DND-41 (cell line): ENCODE measurements around the gene NUDT4.

Experiments
- ATAC-seq: fragments of 200-7000 bp; cut with Tn5 transposase; 3 replicates; pipeline ENCODE4 v1.9.1; 2021; ENCODE audit warnings: low read depth; ENCODE audit not compliant: insufficient read depth
- DNase-seq: peaks from one replicate; pipeline ENCODE4 v3.0.0-alpha.2; 2020
- H2AFZ ChIP-seq: 2 replicates; pipeline ENCODE4 v1.6.0; 2012; ENCODE audit warnings: low read depth, low read length
- H3K27ac ChIP-seq: 2 replicates; pipeline ENCODE4 v1.5.1; 2012; ENCODE audit warnings: low read length, inconsistent platforms
- H3K27me3 ChIP-seq: fragments of 200-600 bp; sonication (generic); 2 replicates; pipeline ENCODE4 v1.6.0; 2012; ENCODE audit warnings: low read length, mild to moderate bottlenecking, inconsistent platforms; ENCODE audit not compliant: insufficient read depth, poor library complexity
- H3K36me3 ChIP-seq: 2 replicates; pipeline ENCODE4 v1.5.1; 2012; ENCODE audit warnings: low read length, inconsistent platforms; ENCODE audit not compliant: insufficient read depth
- H3K4me1 ChIP-seq: 2 replicates; pipeline ENCODE4 v1.5.1; 2012; ENCODE audit warnings: mild to moderate bottlenecking, low read length; ENCODE audit not compliant: insufficient read depth
- H3K4me2 ChIP-seq: 2 replicates; pipeline ENCODE4 v1.6.0; 2012; ENCODE audit warnings: mild to moderate bottlenecking, moderate library complexity, low read length, inconsistent platforms; ENCODE audit not compliant: insufficient read depth
- H3K4me3 ChIP-seq, 2 experiments: fragments of 200-600 bp in 1 of 2; shearing (Covaris generic) in 1 of 2; 2 replicates each; pipeline ENCODE4 v1.5.1; 2012 to 2016; ENCODE audit warnings: inconsistent platforms in 2 of 2, low read length in 2 of 2, mild to moderate bottlenecking in 2 of 2, low read depth in 1 of 2, moderate library complexity in 1 of 2
- H3K79me2 ChIP-seq: 2 replicates; pipeline ENCODE4 v1.6.0; 2012; ENCODE audit warnings: low read length, inconsistent platforms; ENCODE audit not compliant: insufficient read depth
- H3K9ac ChIP-seq: 2 replicates; pipeline ENCODE4 v1.6.0; 2012; ENCODE audit warnings: low read depth, mild to moderate bottlenecking, inconsistent platforms, low read length, moderate library complexity
- H3K9me3 ChIP-seq: 2 replicates; pipeline ENCODE4 v1.5.1; 2012; ENCODE audit warnings: low read length, moderate library complexity, mild to moderate bottlenecking, inconsistent platforms; ENCODE audit not compliant: insufficient read depth, severe bottlenecking
- H4K20me1 ChIP-seq: 2 replicates; pipeline ENCODE4 v1.6.0; 2012; ENCODE audit warnings: low read length; ENCODE audit not compliant: insufficient read depth
- CTCF ChIP-seq: IDR thresholded peaks from 2 replicates; pipeline ENCODE4 v1.5.1; 2012; ENCODE audit warnings: borderline replicate concordance, low read length, moderate library complexity, mild to moderate bottlenecking; ENCODE audit not compliant: poor library complexity, severe bottlenecking; ENCODE audit errors: extremely low read depth
- EZH2 ChIP-seq: IDR thresholded peaks from 3 replicates; pipeline ENCODE4 v1.6.1; 2012; ENCODE audit warnings: borderline replicate concordance, low read depth, mild to moderate bottlenecking, moderate library complexity, low read length, inconsistent platforms; ENCODE audit not compliant: severe bottlenecking

The NUDT4 gene

DNA sequence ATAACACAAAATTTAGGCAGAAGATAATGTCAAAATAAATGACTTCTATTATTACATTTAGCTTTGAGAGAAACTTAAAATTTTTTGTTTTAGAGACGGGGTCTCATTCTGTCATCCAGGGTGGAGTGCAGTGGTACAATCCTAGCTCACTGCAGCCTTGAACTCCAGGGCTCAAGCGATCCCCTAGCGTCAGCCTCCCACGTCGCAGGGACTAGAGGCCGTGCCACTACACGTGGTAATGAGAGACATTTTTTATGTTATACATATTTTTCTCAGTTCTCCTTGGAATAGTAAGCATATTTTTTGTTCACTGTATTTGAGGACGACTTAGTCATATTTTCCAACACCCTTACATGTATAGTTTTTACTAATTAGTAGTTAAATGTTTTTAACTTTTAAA, 21.5 kb upstream of the NUDT4 start:
- Histone ChIP-seq H3K9ac (no peak overlapping the region), H4K20me1 (no peaks in the 10 kb centered on the region), H3K27ac (no peak overlapping the region), H3K4me3 (no peak overlapping the region), H3K27me3 (no peaks in the 10 kb centered on the region), H3K79me2 (no peaks in the 10 kb centered on the region), H3K36me3 (no peaks in the 10 kb centered on the region), H3K4me2 (no peak overlapping the region), H3K9me3 (no peaks in the 10 kb centered on the region), H3K4me1 (peaks cover 2% of the 10 kb centered on the region), H2AFZ (no peak overlapping the region)
- TF ChIP-seq EZH2 (no peak), CTCF (no peak)
- ATAC-seq (no peak), DNase-seq (no peak)

DNA sequence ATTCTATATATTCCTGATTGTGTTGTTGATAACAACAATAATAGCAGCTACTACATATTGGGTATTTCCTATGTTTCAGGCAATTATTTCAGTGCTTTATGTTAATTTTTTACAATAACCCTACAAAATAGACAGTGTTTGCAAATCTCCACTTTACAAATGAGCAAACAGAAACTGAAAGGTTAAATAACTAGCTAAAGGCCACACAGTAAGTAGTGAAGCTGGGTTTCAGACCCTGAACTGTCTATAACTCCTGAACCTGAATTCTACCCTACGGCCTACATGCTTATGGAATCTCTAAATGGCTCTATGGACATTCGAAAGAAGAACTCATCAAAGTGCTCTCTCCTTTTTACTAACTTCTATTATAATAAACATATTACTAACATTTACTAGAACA, 19.7 kb upstream of the NUDT4 start:
- no peak overlapping the region for H3K9ac ChIP-seq
- TF ChIP-seq EZH2 (no peak), CTCF (no peak)
- H2AFZ ChIP-seq = no peak overlapping the region
- DNase-seq (no peak), ATAC-seq (no peak)
- H3K27ac ChIP-seq = no peak overlapping the region
- H3K36me3 ChIP-seq = no peaks in the 10 kb centered on the region
- no peaks in the 10 kb centered on the region for H3K27me3 ChIP-seq
- no peaks in the 10 kb centered on the region for H4K20me1 ChIP-seq
- H3K4me3 ChIP-seq = no peak overlapping the region
- H3K4me1 ChIP-seq = peaks cover 12% of the 10 kb centered on the region
- H3K9me3 ChIP-seq = no peaks in the 10 kb centered on the region
- no peak overlapping the region for H3K4me2 ChIP-seq
- H3K79me2 ChIP-seq = no peaks in the 10 kb centered on the region

GRCh38 chr12:93358821-93359220, 18.9 kb upstream of the NUDT4 start:
- H3K27me3 ChIP-seq = no peaks in the 10 kb centered on the region
- no peak overlapping the region for H3K9ac ChIP-seq
- no peak for TF ChIP-seq CTCF
- no peak for TF ChIP-seq EZH2
- H3K27ac ChIP-seq = no peak overlapping the region
- no peak overlapping the region for H3K4me3 ChIP-seq
- no peaks in the 10 kb centered on the region for H3K79me2 ChIP-seq
- no peak for DNase-seq
- H4K20me1 ChIP-seq = no peaks in the 10 kb centered on the region
- H3K9me3 ChIP-seq = no peaks in the 10 kb centered on the region
- no peaks in the 10 kb centered on the region for H3K36me3 ChIP-seq
- peaks cover 19% of the 10 kb centered on the region for H3K4me1 ChIP-seq
- ATAC-seq = no peak
- H3K4me2 ChIP-seq = no peak overlapping the region
- no peak overlapping the region for H2AFZ ChIP-seq

- no peak for ATAC-seq
- no peak overlapping the region for H2AFZ ChIP-seq
These were observed 17.0 kb upstream of the NUDT4 start for GRCh38 chr12:93360688-93361087.

More at GRCh38 chr12:93360688-93361087, 17.0 kb upstream of the NUDT4 start:
- no peak overlapping the region for H3K27ac ChIP-seq
- H3K4me3 ChIP-seq = no peak overlapping the region
- no peaks in the 10 kb centered on the region for H3K9me3 ChIP-seq
- H3K79me2 ChIP-seq = no peaks in the 10 kb centered on the region
- H3K27me3 ChIP-seq = no peaks in the 10 kb centered on the region
- TF ChIP-seq CTCF (no peak), EZH2 (no peak)
- H3K36me3 ChIP-seq = no peaks in the 10 kb centered on the region
- no peak overlapping the region for H3K9ac ChIP-seq
- H4K20me1 ChIP-seq = no peaks in the 10 kb centered on the region
- H3K4me2 ChIP-seq = no peak overlapping the region
- DNase-seq = no peak
- peaks cover 37% of the 10 kb centered on the region for H3K4me1 ChIP-seq
